B cell (primary cell): Measurements from ENCODE around the gene ANXA1.

Source experiments
- CTCF ChIP-seq: fragments of 200-600 bp; IDR thresholded peaks from one replicate; pipeline ENCODE4 v1.8.0; 2022; ENCODE audit warnings: antibody characterized with exemption, mild to moderate bottlenecking
- EZH2 ChIP-seq: IDR thresholded peaks from 2 replicates; pipeline ENCODE4 v1.6.1; 2012; ENCODE audit warnings: borderline replicate concordance, low read depth, mild to moderate bottlenecking, moderate library complexity, low read length; ENCODE audit not compliant: insufficient read depth, poor library complexity, severe bottlenecking

- TF ChIP-seq CTCF (no peak), EZH2 (no peak)
These were observed 51.3 kb downstream of the ANXA1 start for GRCh38 chr9:73202980-73203379.
